ENCODE results near the gene DDX24. TPM values are rescaled to one million over a fixed set of nuclear protein-coding genes. Genes with fewer than 3 reads are reported as not detected.
A peak's percentile ranks its signal among the peaks of the same experiment; 100 is the strongest.

Gene DDX24
- total RNA-seq, 2 donors from 2014 or later, result 136 to 393 TPM

- no peak for DNase-seq (ENCODE audit: low spot score)
- no peaks in the 10 kb centered on the region for H3K4me1 ChIP-seq (replicated peaks)
- 77% methylated on average over 5 of the region's 5 CpGs for WGBS
- H3K27ac ChIP-seq, result no peak overlapping the region
- no peaks in the 10 kb centered on the region for H3K27me3 ChIP-seq (replicated peaks; ENCODE audit: insufficient read depth)
- no peak for TF ChIP-seq POLR2A (IDR thresholded peaks at IDR 0.05)
- TF ChIP-seq POLR2AphosphoS5 (IDR thresholded peaks at IDR 0.05), result peak; percentile 66
- TF ChIP-seq CTCF (IDR thresholded peaks at IDR 0.05), result no peak
- no peak overlapping the region for H3K4me3 ChIP-seq
- no peaks in the 10 kb centered on the region for H3K9me3 ChIP-seq
- no peaks in the 10 kb centered on the region for H3K36me3 ChIP-seq
- intact Hi-C loops (cut with DNase I), result no loop called here
Observed at GRCh38 chr14:94120667-94121340, 39.8 kb upstream of the DDX24 start.

- Histone ChIP-seq H3K4me1 (replicated peaks) (no peaks in the 10 kb centered on the region), H3K27me3 (replicated peaks; ENCODE audit: insufficient read depth) (no peaks in the 10 kb centered on the region), H3K9me3 (no peaks in the 10 kb centered on the region), H3K27ac (no peak overlapping the region), H3K4me3 (no peak overlapping the region), H3K36me3 (no peaks in the 10 kb centered on the region)
- intact Hi-C loops (cut with DNase I), result no loop called here
- no peak for DNase-seq (ENCODE audit: low spot score)
- TF ChIP-seq POLR2AphosphoS5 (IDR thresholded peaks at IDR 0.05) (no peak), CTCF (IDR thresholded peaks at IDR 0.05) (no peak), POLR2A (IDR thresholded peaks at IDR 0.05) (no peak)
Observed at GRCh38 chr14:94119071-94119470, 38.1 kb upstream of the DDX24 start.

- Histone ChIP-seq H3K4me3 (no peak overlapping the region), H3K27me3 (replicated peaks; ENCODE audit: insufficient read depth) (no peaks in the 10 kb centered on the region), H3K27ac (no peak overlapping the region), H3K36me3 (no peaks in the 10 kb centered on the region), H3K4me1 (replicated peaks) (no peaks in the 10 kb centered on the region), H3K9me3 (no peaks in the 10 kb centered on the region)
- DNase-seq (ENCODE audit: low spot score), result no peak
- intact Hi-C loops (cut with DNase I), result no loop called here
- 74% methylated on average over 9 of the region's 9 CpGs for WGBS
- no peak for TF ChIP-seq POLR2A (IDR thresholded peaks at IDR 0.05)
- TF ChIP-seq POLR2AphosphoS5 (IDR thresholded peaks at IDR 0.05), result no peak
Observed at GRCh38 chr14:94117856-94118255, 36.9 kb upstream of the DDX24 start.

- Histone ChIP-seq H3K36me3 (no peaks in the 10 kb centered on the region), H3K4me3 (no peak overlapping the region), H3K27ac (no peak overlapping the region), H3K27me3 (replicated peaks; ENCODE audit: insufficient read depth) (no peaks in the 10 kb centered on the region), H3K9me3 (no peaks in the 10 kb centered on the region), H3K4me1 (replicated peaks) (no peaks in the 10 kb centered on the region)
- TF ChIP-seq POLR2A (IDR thresholded peaks at IDR 0.05), result no peak
- no peak for TF ChIP-seq POLR2AphosphoS5 (IDR thresholded peaks at IDR 0.05)
- TF ChIP-seq CTCF (IDR thresholded peaks at IDR 0.05), result no peak
- intact Hi-C loops (cut with DNase I), result no loop called here
- DNase-seq (ENCODE audit: low spot score), result no peak
- WGBS, result 86% methylated on average over 10 of the region's 10 CpGs
Observed at GRCh38 chr14:94116701-94117100, 35.7 kb upstream of the DDX24 start.

- Histone ChIP-seq H3K27ac (no peak overlapping the region), H3K27me3 (replicated peaks; ENCODE audit: insufficient read depth) (no peaks in the 10 kb centered on the region), H3K4me3 (no peak overlapping the region), H3K9me3 (no peaks in the 10 kb centered on the region), H3K36me3 (no peaks in the 10 kb centered on the region), H3K4me1 (replicated peaks) (no peaks in the 10 kb centered on the region)
- WGBS, result 84% methylated on average over 9 of the region's 15 CpGs
- intact Hi-C loops (cut with DNase I), result no loop called here
- DNase-seq (ENCODE audit: low spot score), result no peak
- TF ChIP-seq POLR2A (IDR thresholded peaks at IDR 0.05) (no peak), CTCF (IDR thresholded peaks at IDR 0.05) (no peak)
Observed at GRCh38 chr14:94115631-94116030, 34.6 kb upstream of the DDX24 start.

Measured in prostate gland (tissue), 2 donors.